CD8-positive, alpha-beta memory T cell (primary cell): ENCODE measurements around the gene KLRC4. TPM values are rescaled to one million over a fixed set of nuclear protein-coding genes. Genes with fewer than 3 reads are reported as not detected.
"Not testable (repeated sequence)": the region's sequence is repeated elsewhere in the genome, so short reads cannot be mapped to it uniquely, and the experiment has no call there.

Experiments used
- CTCF ChIA-PET: fragments of 350-600 bp; sonication (Branson Sonifier 250); formaldehyde crosslinking; loops from one replicate; lab custom pipeline; 2021; ENCODE audit warnings: antibody characterized with exemption; lab: Charles Lee
- POLR2A ChIA-PET: fragments of 350-600 bp; sonication (Branson Sonifier 250); formaldehyde crosslinking; loops from one replicate; lab custom pipeline; 2021; ENCODE audit warnings: antibody characterized with exemption; lab: Charles Lee
- DNase-seq, 5 donors: peaks; one replicate each; pipeline versions ENCODE4 v3.0.0 to v3.0.0-alpha.2; 2020 to 2022; ENCODE audit warnings: mixed read lengths in 1 of 5
- H3K27ac ChIP-seq: one replicate; pipeline ENCODE4 v1.7.0; 2013; ENCODE audit warnings: low read depth, mild to moderate bottlenecking, low read length, moderate library complexity
- H3K27me3 ChIP-seq: 2 replicates; pipeline ENCODE4 v1.7.0; 2013; ENCODE audit warnings: low read length, mild to moderate bottlenecking; ENCODE audit not compliant: insufficient read depth, poor library complexity, severe bottlenecking
- H3K36me3 ChIP-seq: 2 replicates; pipeline ENCODE4 v1.7.0; 2013; ENCODE audit warnings: mild to moderate bottlenecking, low read length, moderate library complexity; ENCODE audit not compliant: insufficient read depth
- H3K4me1 ChIP-seq: 2 replicates; pipeline ENCODE4 v1.7.0; 2013; ENCODE audit warnings: mild to moderate bottlenecking, low read length, moderate library complexity; ENCODE audit not compliant: insufficient read depth
- H3K4me3 ChIP-seq: 2 replicates; pipeline ENCODE4 v1.7.0; 2013; ENCODE audit warnings: mild to moderate bottlenecking, low read length
- H3K9me3 ChIP-seq: 2 replicates; pipeline ENCODE4 v1.7.0; 2013; ENCODE audit warnings: mild to moderate bottlenecking, low read length
- H3K27ac Mint-ChIP-seq, 8 donors: one replicate each; pipeline ENCODE4 v1.8.0; 2020 to 2021; ENCODE audit warnings: mixed read lengths in 8 of 8, mild to moderate bottlenecking in 6 of 8, inconsistent platforms in 3 of 8, moderate library complexity in 3 of 8
- H3K27me3 Mint-ChIP-seq, 2 donors: one replicate each; pipeline ENCODE4 v1.8.0; 2020 to 2021; ENCODE audit warnings: mixed read lengths in 2 of 2, mild to moderate bottlenecking in 1 of 2, moderate library complexity in 1 of 2
- H3K36me3 Mint-ChIP-seq, 3 donors: one replicate each; pipeline ENCODE4 v1.8.0; 2020 to 2021; ENCODE audit warnings: mixed read lengths in 3 of 3, inconsistent platforms in 1 of 3, mild to moderate bottlenecking in 1 of 3
- H3K4me1 Mint-ChIP-seq, 3 donors: one replicate each; pipeline ENCODE4 v1.8.0; 2020 to 2021; ENCODE audit warnings: mixed read lengths in 3 of 3, inconsistent platforms in 1 of 3, mild to moderate bottlenecking in 1 of 3
- H3K4me3 Mint-ChIP-seq, 7 donors: one replicate each; pipeline ENCODE4 v1.8.0; 2020 to 2021; ENCODE audit warnings: mixed read lengths in 7 of 7, mild to moderate bottlenecking in 6 of 7, moderate library complexity in 4 of 7, inconsistent platforms in 2 of 7
- H3K9me3 Mint-ChIP-seq, 5 donors: one replicate each; pipeline ENCODE4 v1.8.0; 2020 to 2022; ENCODE audit warnings: mixed read lengths in 5 of 5, mild to moderate bottlenecking in 3 of 5, moderate library complexity in 2 of 5, inconsistent platforms in 1 of 5
- polyA plus RNA-seq: library from polyadenylated mRNA; unstranded; fragments of 300-500 nt; fragmentation: Illumina TruSeq; gene quantifications from one replicate; pipeline ENCODE4 v1.2.3, GENCODE V29; 2021
- total RNA-seq, 2 experiments: library from RNA; stranded (reverse); gene quantifications; one replicate each; pipeline ENCODE4 v1.2.3, GENCODE V29; 2021

KLRC4 gene
- total and polyA plus RNA-seq, 3 experiments from 2014 or later: 3.4 to 16.2 (median 10.7) TPM

DNA sequence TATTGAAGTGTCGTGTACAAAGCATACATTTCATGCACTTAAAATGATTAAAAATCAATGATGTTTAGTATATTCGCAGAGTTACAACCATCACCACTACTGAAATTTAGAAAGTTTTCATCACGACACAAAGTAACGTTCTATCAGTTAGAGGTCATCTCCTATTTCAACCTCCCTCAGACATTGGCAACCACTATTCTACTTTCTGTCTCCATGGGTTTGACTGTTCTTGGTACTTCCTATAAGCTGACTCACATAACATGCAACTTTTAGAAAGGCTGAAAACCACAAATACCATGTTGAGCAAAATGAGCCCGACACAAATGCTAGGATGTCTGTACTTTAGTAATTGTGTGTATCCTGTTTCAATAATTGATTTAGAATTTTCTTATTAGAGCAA is 36.5 kb upstream of the KLRC4 start:
- H3K27ac ChIP-seq, H3K9me3 ChIP-seq, H3K4me1 Mint-ChIP-seq, DNase-seq, H3K27me3 ChIP-seq, H3K36me3 ChIP-seq, H3K4me3 ChIP-seq, POLR2A ChIA-PET, H3K9me3 Mint-ChIP-seq, H3K27me3 Mint-ChIP-seq, H3K4me1 ChIP-seq: not testable (repeated sequence)
- H3K4me3 Mint-ChIP-seq: peak overlapping the region in 1 of 7 donors; percentile 37
- peaks cover 0 to 11% (median 2%) of the 10 kb centered on the region in 3 donors for H3K36me3 Mint-ChIP-seq
- CTCF ChIA-PET: interaction anchor here (0.7 kb wide), 1 partner anchor 58 kb away, joined by 3 read pairs; no protein-coding TSS in a partner anchor
- peak overlapping the region in 1 of 8 donors; percentile 38 for H3K27ac Mint-ChIP-seq

DNA sequence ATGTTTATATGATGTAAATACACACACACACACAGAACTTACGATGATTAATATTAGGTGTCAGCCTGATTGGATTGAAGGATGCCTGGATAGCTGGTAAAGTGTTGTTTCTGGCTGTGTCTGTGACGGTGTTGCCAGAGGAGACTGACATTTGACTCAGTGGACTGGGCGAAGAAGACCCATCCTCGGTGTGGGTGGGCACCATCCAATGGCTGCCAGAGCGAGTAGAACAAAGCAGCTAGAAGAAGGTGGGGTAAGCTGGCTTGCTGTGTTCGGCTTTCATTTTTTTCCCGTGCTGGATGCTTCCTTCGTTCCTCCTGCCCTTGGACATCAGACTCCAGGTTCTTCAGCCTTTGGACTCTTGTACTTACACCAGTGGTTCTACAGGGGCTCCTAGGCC is 31.6 kb upstream of the KLRC4 start:
- POLR2A ChIA-PET, H3K4me3 Mint-ChIP-seq, H3K9me3 Mint-ChIP-seq, H3K36me3 ChIP-seq, H3K27me3 ChIP-seq, H3K27me3 Mint-ChIP-seq, H3K4me1 Mint-ChIP-seq, H3K9me3 ChIP-seq, H3K4me1 ChIP-seq, H3K4me3 ChIP-seq, DNase-seq, H3K36me3 Mint-ChIP-seq, CTCF ChIA-PET, H3K27ac ChIP-seq: not testable (repeated sequence)
- peak overlapping the region in 1 of 8 donors; percentile 47 for H3K27ac Mint-ChIP-seq

DNA sequence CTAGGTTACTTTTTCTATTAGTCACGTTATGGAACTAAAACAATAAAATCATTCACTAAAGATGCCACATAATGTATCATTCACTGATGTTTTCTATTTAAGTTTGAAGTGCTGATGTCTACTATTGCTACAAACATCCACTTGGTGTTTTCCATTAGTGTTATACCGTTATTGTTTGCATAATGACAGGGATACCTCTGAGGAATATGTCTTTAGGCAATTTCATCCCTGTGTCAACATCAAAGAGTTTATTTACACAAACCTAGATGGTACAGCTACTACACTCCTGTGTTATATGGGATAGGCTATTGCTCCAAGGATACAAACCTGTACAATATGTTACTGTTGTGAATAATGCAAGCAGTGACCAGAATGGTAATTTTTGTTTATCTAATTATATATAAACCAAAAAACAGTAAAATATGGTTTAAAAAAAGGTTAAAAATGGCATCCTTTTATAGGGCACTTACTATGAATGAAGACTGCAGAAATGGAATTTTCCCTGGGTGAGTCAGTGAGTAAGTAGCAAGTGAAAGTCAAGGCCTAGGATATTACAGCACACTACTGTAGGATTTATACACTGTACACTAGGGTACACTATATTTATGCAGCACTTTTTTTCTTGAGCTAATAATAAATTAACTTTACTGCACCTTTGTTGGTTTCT is 30.2 kb upstream of the KLRC4 start:
- H3K9me3 Mint-ChIP-seq, CTCF ChIA-PET, H3K4me1 Mint-ChIP-seq, DNase-seq, H3K36me3 Mint-ChIP-seq, H3K4me3 Mint-ChIP-seq, H3K27me3 ChIP-seq, H3K27ac ChIP-seq, H3K4me1 ChIP-seq, POLR2A ChIA-PET, H3K36me3 ChIP-seq, H3K27ac Mint-ChIP-seq, H3K9me3 ChIP-seq, H3K4me3 ChIP-seq, H3K27me3 Mint-ChIP-seq: not testable (repeated sequence)

DNA sequence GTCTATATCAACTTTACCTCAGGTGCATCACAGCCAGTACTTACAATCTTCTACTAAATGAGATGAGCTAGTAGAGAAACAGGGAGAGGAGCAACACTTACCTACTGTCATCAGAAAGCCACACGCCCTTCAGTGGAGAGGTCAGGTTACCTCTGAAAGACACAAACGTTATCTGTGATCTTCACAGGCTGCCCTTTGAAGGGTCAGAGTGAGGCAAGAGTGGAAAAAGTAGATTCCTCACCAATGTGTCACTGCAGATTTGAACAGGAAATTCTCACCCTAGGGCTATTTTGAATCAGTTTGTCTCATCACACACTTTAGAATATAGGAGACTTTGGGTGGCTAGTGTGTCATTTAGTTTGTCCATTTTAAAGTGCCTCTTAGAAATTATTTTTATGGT is 28.0 kb upstream of the KLRC4 start:
- DNase-seq, H3K4me1 Mint-ChIP-seq, CTCF ChIA-PET, H3K4me3 ChIP-seq, H3K36me3 ChIP-seq, H3K27ac Mint-ChIP-seq, H3K27ac ChIP-seq, H3K27me3 ChIP-seq, H3K27me3 Mint-ChIP-seq, H3K9me3 ChIP-seq, H3K4me1 ChIP-seq, POLR2A ChIA-PET, H3K36me3 Mint-ChIP-seq, H3K4me3 Mint-ChIP-seq, H3K9me3 Mint-ChIP-seq: not testable (repeated sequence)

DNA sequence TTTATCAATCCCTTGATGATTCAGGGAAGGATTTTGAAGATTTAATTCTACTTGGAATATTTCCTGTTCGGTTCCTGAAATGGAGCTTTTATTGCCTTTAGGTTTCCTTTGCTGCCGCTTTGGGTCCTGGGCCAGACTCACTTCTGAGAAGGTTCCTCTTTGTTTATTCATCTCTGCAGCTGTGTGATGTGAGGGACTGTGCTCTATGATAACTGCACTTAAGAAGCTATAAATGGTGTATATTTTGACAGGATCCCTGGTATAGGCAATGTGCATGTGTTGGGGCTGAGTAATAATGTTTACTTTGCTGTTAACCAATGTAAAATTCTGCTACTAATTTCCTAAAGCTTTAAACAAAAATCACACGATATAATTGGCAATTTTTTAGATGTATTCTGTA is 26.3 kb upstream of the KLRC4 start, which contains the start of gene KLRC2:
TSS of gene KLRC2 (minus strand) at position 195 of the 400 bp plus-strand sequence. CDS start at position 171, 24 bp downstream.
- POLR2A ChIA-PET, H3K36me3 ChIP-seq, CTCF ChIA-PET, H3K27me3 Mint-ChIP-seq, H3K4me1 Mint-ChIP-seq, H3K27me3 ChIP-seq, H3K27ac ChIP-seq, H3K36me3 Mint-ChIP-seq, H3K4me3 ChIP-seq, H3K4me1 ChIP-seq, H3K9me3 Mint-ChIP-seq, H3K9me3 ChIP-seq: not testable (repeated sequence)
- DNase-seq: peak in 1 of 5 donors; percentile 26
- Mint-ChIP-seq H3K27ac (peak within 1 kb of the TSS in 1 of 8 donors; percentile 34), H3K4me3 (peak within 1 kb of the TSS in 6 of 7 donors; percentile 3 to 75 (median 60))

DNA sequence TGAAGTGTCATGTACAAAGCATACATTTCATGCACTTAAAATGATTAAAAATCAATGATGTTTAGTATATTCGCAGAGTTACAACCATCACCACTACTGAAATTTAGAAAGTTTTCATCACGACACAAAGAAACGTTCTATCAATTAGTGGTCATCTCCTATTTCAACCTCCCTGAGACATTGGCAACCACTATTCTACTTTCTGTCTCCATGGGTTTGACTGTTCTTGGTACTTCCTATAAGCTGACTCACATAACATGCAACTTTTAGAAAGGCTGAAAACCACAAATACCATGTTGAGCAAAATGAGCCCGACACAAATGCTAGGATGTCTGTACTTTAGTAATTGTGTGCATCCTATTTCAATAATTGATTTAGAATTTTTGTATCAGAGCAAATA is 21.1 kb upstream of the KLRC4 start:
- H3K4me3 Mint-ChIP-seq, H3K27ac Mint-ChIP-seq, H3K27me3 ChIP-seq, H3K4me3 ChIP-seq, H3K27me3 Mint-ChIP-seq, CTCF ChIA-PET, H3K36me3 ChIP-seq, H3K4me1 ChIP-seq, H3K4me1 Mint-ChIP-seq, H3K9me3 ChIP-seq, H3K36me3 Mint-ChIP-seq, POLR2A ChIA-PET, H3K27ac ChIP-seq, H3K9me3 Mint-ChIP-seq, DNase-seq: not testable (repeated sequence)

DNA sequence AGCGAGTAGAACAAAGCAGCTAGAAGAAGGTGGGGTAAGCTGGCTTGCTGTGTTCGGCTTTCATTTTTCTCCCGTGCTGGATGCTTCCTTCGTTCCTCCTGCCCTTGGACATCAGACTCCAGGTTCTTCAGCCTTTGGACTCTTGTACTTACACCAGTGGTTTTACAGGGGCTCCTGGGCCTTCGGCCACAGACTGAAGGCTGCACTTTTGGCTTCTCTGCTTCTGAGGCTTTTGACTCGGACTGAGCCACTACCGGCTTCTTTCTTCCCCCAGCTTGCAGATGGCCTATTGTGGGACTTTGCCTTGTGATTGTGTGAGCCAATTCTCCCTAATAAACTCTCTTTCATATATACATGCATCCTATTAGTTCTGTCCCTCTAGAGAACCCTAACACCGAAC is 16.4 kb upstream of the KLRC4 start:
- H3K27ac ChIP-seq, H3K4me1 Mint-ChIP-seq, POLR2A ChIA-PET, H3K9me3 ChIP-seq, H3K4me3 ChIP-seq, CTCF ChIA-PET, H3K36me3 Mint-ChIP-seq, H3K36me3 ChIP-seq, H3K27me3 Mint-ChIP-seq, H3K4me3 Mint-ChIP-seq, H3K27me3 ChIP-seq, H3K9me3 Mint-ChIP-seq, DNase-seq, H3K4me1 ChIP-seq: not testable (repeated sequence)
- H3K27ac Mint-ChIP-seq: peak overlapping the region in 1 of 8 donors; percentile 29

DNA sequence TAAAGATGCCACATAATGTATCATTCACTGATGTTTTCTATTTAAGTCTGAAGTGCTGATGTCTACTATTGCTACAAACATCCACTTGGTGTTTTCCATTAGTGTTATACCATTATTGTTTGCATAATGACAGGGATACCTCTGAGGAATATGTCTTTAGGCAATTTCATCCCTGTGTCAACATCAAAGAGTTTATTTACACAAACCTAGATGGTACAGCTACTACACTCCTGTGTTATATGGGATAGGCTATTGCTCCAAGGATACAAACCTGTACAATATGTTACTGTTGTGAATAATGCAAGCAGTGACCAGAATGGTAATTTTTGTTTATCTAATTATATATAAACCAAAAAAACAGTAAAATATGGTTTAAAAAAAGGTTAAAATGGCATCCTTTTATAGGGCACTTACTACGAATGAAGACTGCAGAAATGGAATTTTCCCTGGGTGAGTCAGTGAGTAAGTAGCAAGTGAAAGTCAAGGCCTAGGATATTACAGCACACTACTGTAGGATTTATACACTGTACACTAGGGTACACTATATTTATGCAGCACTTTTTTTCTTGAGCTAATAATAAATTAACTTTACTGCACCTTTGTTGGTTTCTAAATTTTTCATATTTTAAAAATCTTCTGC is 14.8 kb upstream of the KLRC4 start:
- H3K27ac Mint-ChIP-seq, POLR2A ChIA-PET, H3K27ac ChIP-seq, H3K4me3 ChIP-seq, H3K27me3 ChIP-seq, H3K4me3 Mint-ChIP-seq, H3K36me3 Mint-ChIP-seq, H3K9me3 ChIP-seq, H3K27me3 Mint-ChIP-seq, H3K36me3 ChIP-seq, CTCF ChIA-PET, H3K4me1 Mint-ChIP-seq, H3K9me3 Mint-ChIP-seq, H3K4me1 ChIP-seq, DNase-seq: not testable (repeated sequence)
